GM12878 (cell line): ENCODE measurements around the gene KCND3.

Source experiments
- CEBPB ChIP-seq, 2 experiments: fragments of 150-350 bp in 1 of 2; IDR thresholded peaks; 2 replicates each; pipeline ENCODE4 v1.6.1; 2012 to 2014; ENCODE audit warnings: low read depth in 2 of 2, low read length in 2 of 2, borderline replicate concordance in 1 of 2, inconsistent platforms in 1 of 2
- CHD2 ChIP-seq: IDR thresholded peaks from 2 replicates; pipeline ENCODE4 v1.6.1; 2011; ENCODE audit warnings: low read depth, low read length, improper control_type of control experiment, borderline replicate concordance
- CTCF ChIP-seq, 3 experiments: IDR thresholded peaks in 2 of 3; conservative IDR thresholded peaks in 1 of 3; 2 replicates each; pipeline ENCODE4 v1.5.1; 2011; ENCODE audit warnings: low read depth in 3 of 3, low read length in 3 of 3, mild to moderate bottlenecking in 3 of 3, control low read depth in 2 of 3, moderate library complexity in 2 of 3, inconsistent platforms in 1 of 3, mixed read lengths in 1 of 3; ENCODE audit not compliant: control insufficient read depth in 2 of 3, insufficient read depth in 1 of 3; ENCODE audit errors: extremely low read depth in 1 of 3
- FOS ChIP-seq: IDR thresholded peaks from 3 replicates; pipeline ENCODE4 v1.6.1; 2011; ENCODE audit warnings: borderline replicate concordance; ENCODE audit not compliant: insufficient read length; ENCODE audit errors: extremely low read depth
- GABPA ChIP-seq: IDR thresholded peaks from 2 replicates; pipeline ENCODE4 v1.6.1; 2014; ENCODE audit warnings: antibody characterized with exemption, low read depth, mild to moderate bottlenecking, inconsistent platforms
- MTA3 ChIP-seq: IDR thresholded peaks from 2 replicates; pipeline ENCODE4 v1.6.1; 2012; ENCODE audit warnings: low read length, inconsistent platforms, borderline replicate concordance
- NR2C2 ChIP-seq: IDR thresholded peaks from 2 replicates; pipeline ENCODE4 v1.6.1; 2011; ENCODE audit warnings: borderline replicate concordance, low read depth; ENCODE audit not compliant: control insufficient read depth, insufficient read length
- POLR2AphosphoS5 ChIP-seq: IDR thresholded peaks from 2 replicates; pipeline ENCODE4 v1.6.1; 2011; ENCODE audit warnings: mild to moderate bottlenecking, low read length, inconsistent platforms
- REST ChIP-seq: IDR thresholded peaks from 2 replicates; pipeline ENCODE4 v1.6.1; 2012; ENCODE audit warnings: mild to moderate bottlenecking, low read depth, low read length
- TAF1 ChIP-seq: IDR thresholded peaks from 2 replicates; pipeline ENCODE4 v1.6.1; 2011; ENCODE audit warnings: mild to moderate bottlenecking, low read depth, low read length, borderline replicate concordance
- ZNF384 ChIP-seq: IDR thresholded peaks from 2 replicates; pipeline ENCODE4 v1.6.1; 2012; ENCODE audit warnings: low read depth, mild to moderate bottlenecking, low read length, improper control_type of control experiment, borderline replicate concordance

- no peak for TF ChIP-seq ZNF384
- no peak for TF ChIP-seq CTCF (IDR thresholded peaks at IDR 0.05 in 2 of 3, conservative IDR thresholded peaks at IDR 0.05 in 1 of 3; ENCODE audit: control insufficient read depth in 2 of 3, extremely low read depth in 1 of 3, insufficient read depth in 1 of 3, low read depth in 3 of 3, low read length in 3 of 3)
- TF ChIP-seq CEBPB (IDR thresholded peaks at IDR 0.05; ENCODE audit: borderline replicate concordance in 1 of 2, low read depth in 2 of 2, low read length in 2 of 2) = no peak
- TF ChIP-seq FOS = no peak
- TF ChIP-seq MTA3 = no peak
- TF ChIP-seq POLR2AphosphoS5 = no peak
- TF ChIP-seq CHD2 = no peak
- TF ChIP-seq NR2C2 = no peak
- no peak for TF ChIP-seq REST
- TF ChIP-seq TAF1 = no peak
- no peak for TF ChIP-seq GABPA
These were observed 64.7 kb downstream of the KCND3 start for GRCh38 chr1:111924786-111925185.
